GM23338 (cell line): ENCODE measurements around the gene LIN7A. TPM values are rescaled to one million over a fixed set of nuclear protein-coding genes. Genes with fewer than 3 reads are reported as not detected.

Experiments
- ATAC-seq: fragments of 200-7000 bp; cut with Tn5 transposase; 3 replicates; pipeline ENCODE4 v1.9.1; 2020
- DNase-seq: peaks from one replicate; pipeline ENCODE4 v3.0.0-alpha.2; 2015; ENCODE audit warnings: low spot score
- H2AFZ ChIP-seq: fragments of 200-600 bp; sonication (generic); 2 replicates; pipeline ENCODE4 v1.8.0; 2016; ENCODE audit warnings: antibody characterized with exemption, mild to moderate bottlenecking, moderate library complexity
- H3F3A ChIP-seq: fragments of 200-600 bp; sonication (generic); replicated peaks from 2 replicates; pipeline ENCODE4 v1.8.0; 2017; ENCODE audit warnings: antibody characterized with exemption, mixed run types, low read depth
- H3K27ac ChIP-seq: fragments of 200-600 bp; sonication (generic); 2 replicates; pipeline ENCODE4 v1.6.1; 2016; ENCODE audit warnings: low read depth
- H3K27me3 ChIP-seq: fragments of 200-600 bp; sonication (generic); 2 replicates; pipeline ENCODE4 v1.8.0; 2016; ENCODE audit warnings: mild to moderate bottlenecking, mixed run types, moderate library complexity; ENCODE audit not compliant: insufficient read depth
- H3K36me3 ChIP-seq: fragments of 200-600 bp; sonication (generic); 2 replicates; pipeline ENCODE4 v1.8.0; 2016; ENCODE audit warnings: mild to moderate bottlenecking; ENCODE audit not compliant: insufficient read depth
- H3K4me1 ChIP-seq: fragments of 200-600 bp; sonication (generic); 2 replicates; pipeline ENCODE4 v1.8.0; 2016; ENCODE audit warnings: mild to moderate bottlenecking, moderate library complexity; ENCODE audit not compliant: insufficient read depth
- H3K4me2 ChIP-seq: fragments of 200-600 bp; sonication (generic); 2 replicates; pipeline ENCODE4 v1.7.1; 2017; ENCODE audit warnings: mixed run types
- H3K4me3 ChIP-seq: fragments of 200-600 bp; sonication (generic); 2 replicates; pipeline ENCODE4 v1.6.1; 2016; ENCODE audit warnings: mixed run types
- H3K79me2 ChIP-seq: fragments of 200-600 bp; sonication (generic); replicated peaks from 2 replicates; pipeline ENCODE4 v1.8.0; 2017; ENCODE audit warnings: mild to moderate bottlenecking; ENCODE audit not compliant: insufficient read depth
- H3K9me2 ChIP-seq: fragments of 200-600 bp; sonication (generic); 2 replicates; pipeline ENCODE4 v1.8.0; 2017; ENCODE audit not compliant: insufficient read depth
- H4K20me1 ChIP-seq: fragments of 200-600 bp; sonication (generic); replicated peaks from 2 replicates; pipeline ENCODE4 v1.8.0; 2017; ENCODE audit warnings: mild to moderate bottlenecking; ENCODE audit not compliant: insufficient read depth
- H3K27ac Mint-ChIP-seq: 2 replicates; pipeline ENCODE4 v1.8.0; 2020; ENCODE audit warnings: inconsistent platforms, mild to moderate bottlenecking, moderate library complexity, mixed read lengths
- H3K27me3 Mint-ChIP-seq: 3 replicates; pipeline ENCODE4 v1.8.0; 2022; ENCODE audit warnings: low read depth, mild to moderate bottlenecking, moderate library complexity, mixed read lengths, inconsistent platforms; ENCODE audit not compliant: insufficient read depth, poor library complexity
- H3K36me3 Mint-ChIP-seq: 3 replicates; pipeline ENCODE4 v1.8.0; 2021; ENCODE audit warnings: low read depth, mild to moderate bottlenecking, inconsistent platforms, moderate library complexity, mixed read lengths
- H3K4me1 Mint-ChIP-seq: 3 replicates; pipeline ENCODE4 v1.8.0; 2020; ENCODE audit warnings: mild to moderate bottlenecking, inconsistent platforms, mixed read lengths
- H3K4me3 Mint-ChIP-seq: 3 replicates; pipeline ENCODE4 v1.8.0; 2021; ENCODE audit warnings: moderate library complexity, mild to moderate bottlenecking, inconsistent platforms, mixed read lengths
- H3K9me3 Mint-ChIP-seq: 3 replicates; pipeline ENCODE4 v1.8.0; 2020; ENCODE audit warnings: moderate library complexity, mild to moderate bottlenecking, inconsistent platforms, mixed read lengths
- CREB1 ChIP-seq: fragments of 250-450 bp; sonication (Bioruptor Pico); IDR thresholded peaks from 2 replicates; pipeline ENCODE4 v1.5.0; 2020; ENCODE audit warnings: low read depth, mild to moderate bottlenecking, moderate library complexity
- EZH2 ChIP-seq: fragments of 200-600 bp; sonication (generic); IDR thresholded peaks from one replicate; pipeline ENCODE4 v1.8.0; 2017; ENCODE audit warnings: antibody characterized with exemption, mild to moderate bottlenecking, low read depth; ENCODE audit not compliant: unreplicated experiment
- JUNB ChIP-seq: IDR thresholded peaks from one replicate; pipeline ENCODE4 v1.6.1; 2016; ENCODE audit warnings: antibody characterized with exemption; ENCODE audit not compliant: unreplicated experiment
- STAT1 ChIP-seq: IDR thresholded peaks from one replicate; pipeline ENCODE4 v1.6.1; 2016; ENCODE audit warnings: antibody characterized with exemption; ENCODE audit not compliant: unreplicated experiment
- ZNF331 ChIP-seq: fragments of 250-450 bp; sonication (Bioruptor Pico); IDR thresholded peaks from 2 replicates; pipeline ENCODE4 v1.5.0; 2020; ENCODE audit warnings: low read depth, mild to moderate bottlenecking, moderate library complexity
- polyA plus RNA-seq: library from polyadenylated mRNA; unstranded; fragments of >200 nt; fragmentation: Nextera tagmentation; extraction: Ambion mirVana; gene quantifications from 2 replicates; pipeline ENCODE4 v1.2.1, GENCODE V29; 2016
- total RNA-seq: library from RNA; depleted of rRNA; stranded (reverse); fragments of >200 nt; shearing (Covaris generic); gene quantifications from 2 replicates; pipeline ENCODE4 v1.2.3, GENCODE V29; 2014
- TF ChIP-seq, protein P1 (sequence below): IDR thresholded peaks from one replicate; pipeline ENCODE4 v1.6.1; 2018; ENCODE audit warnings: antibody characterized with exemption; ENCODE audit not compliant: unreplicated experiment
- TF ChIP-seq, protein P2 (sequence below), 2 experiments: fragments of 200-600 bp in 1 of 2; sonication (generic) in 1 of 2; conservative IDR thresholded peaks; 2 replicates each; pipeline versions ENCODE4 v1.5.1 to v1.6.1; 2016 to 2017; ENCODE audit warnings: antibody characterized with exemption in 2 of 2, low read depth in 2 of 2, mild to moderate bottlenecking in 2 of 2, moderate library complexity in 1 of 2
- TF ChIP-seq, protein P3 (sequence below): IDR thresholded peaks from 2 replicates; pipeline ENCODE4 v1.6.1; 2016; ENCODE audit warnings: antibody characterized with exemption
- TF ChIP-seq, protein P4 (sequence below): fragments of 250-450 bp; sonication (Bioruptor Pico); IDR thresholded peaks from 2 replicates; pipeline ENCODE4 v1.5.0; 2020; ENCODE audit warnings: mild to moderate bottlenecking, moderate library complexity

Gene LIN7A
- total and polyA plus RNA-seq, 2 experiments from 2014 or later = 5.7 to 6.5 TPM

DNA sequence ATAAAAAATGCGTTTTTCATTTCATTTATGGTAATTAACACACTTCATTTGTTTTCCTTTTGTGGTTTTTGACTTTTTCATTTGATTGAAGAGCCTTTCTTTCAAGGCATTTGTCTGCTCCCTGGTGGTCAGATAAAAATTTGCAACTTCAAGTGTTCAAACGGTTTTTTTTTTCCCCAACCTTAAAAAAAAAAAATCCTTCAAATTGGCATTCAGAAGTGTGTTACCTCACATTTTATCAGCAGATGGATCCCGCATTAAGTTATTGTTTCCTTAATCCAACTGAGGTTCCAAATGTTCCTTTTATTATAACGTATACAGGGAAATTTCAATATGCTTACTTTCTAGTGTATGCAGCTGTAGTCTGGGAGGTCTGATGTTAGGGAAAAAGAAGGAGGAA lies 173.9 kb downstream of the LIN7A start:
- TF ChIP-seq, protein P1, sequence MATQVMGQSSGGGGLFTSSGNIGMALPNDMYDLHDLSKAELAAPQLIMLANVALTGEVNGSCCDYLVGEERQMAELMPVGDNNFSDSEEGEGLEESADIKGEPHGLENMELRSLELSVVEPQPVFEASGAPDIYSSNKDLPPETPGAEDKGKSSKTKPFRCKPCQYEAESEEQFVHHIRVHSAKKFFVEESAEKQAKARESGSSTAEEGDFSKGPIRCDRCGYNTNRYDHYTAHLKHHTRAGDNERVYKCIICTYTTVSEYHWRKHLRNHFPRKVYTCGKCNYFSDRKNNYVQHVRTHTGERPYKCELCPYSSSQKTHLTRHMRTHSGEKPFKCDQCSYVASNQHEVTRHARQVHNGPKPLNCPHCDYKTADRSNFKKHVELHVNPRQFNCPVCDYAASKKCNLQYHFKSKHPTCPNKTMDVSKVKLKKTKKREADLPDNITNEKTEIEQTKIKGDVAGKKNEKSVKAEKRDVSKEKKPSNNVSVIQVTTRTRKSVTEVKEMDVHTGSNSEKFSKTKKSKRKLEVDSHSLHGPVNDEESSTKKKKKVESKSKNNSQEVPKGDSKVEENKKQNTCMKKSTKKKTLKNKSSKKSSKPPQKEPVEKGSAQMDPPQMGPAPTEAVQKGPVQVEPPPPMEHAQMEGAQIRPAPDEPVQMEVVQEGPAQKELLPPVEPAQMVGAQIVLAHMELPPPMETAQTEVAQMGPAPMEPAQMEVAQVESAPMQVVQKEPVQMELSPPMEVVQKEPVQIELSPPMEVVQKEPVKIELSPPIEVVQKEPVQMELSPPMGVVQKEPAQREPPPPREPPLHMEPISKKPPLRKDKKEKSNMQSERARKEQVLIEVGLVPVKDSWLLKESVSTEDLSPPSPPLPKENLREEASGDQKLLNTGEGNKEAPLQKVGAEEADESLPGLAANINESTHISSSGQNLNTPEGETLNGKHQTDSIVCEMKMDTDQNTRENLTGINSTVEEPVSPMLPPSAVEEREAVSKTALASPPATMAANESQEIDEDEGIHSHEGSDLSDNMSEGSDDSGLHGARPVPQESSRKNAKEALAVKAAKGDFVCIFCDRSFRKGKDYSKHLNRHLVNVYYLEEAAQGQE = no peak
- TF ChIP-seq, protein P2, sequence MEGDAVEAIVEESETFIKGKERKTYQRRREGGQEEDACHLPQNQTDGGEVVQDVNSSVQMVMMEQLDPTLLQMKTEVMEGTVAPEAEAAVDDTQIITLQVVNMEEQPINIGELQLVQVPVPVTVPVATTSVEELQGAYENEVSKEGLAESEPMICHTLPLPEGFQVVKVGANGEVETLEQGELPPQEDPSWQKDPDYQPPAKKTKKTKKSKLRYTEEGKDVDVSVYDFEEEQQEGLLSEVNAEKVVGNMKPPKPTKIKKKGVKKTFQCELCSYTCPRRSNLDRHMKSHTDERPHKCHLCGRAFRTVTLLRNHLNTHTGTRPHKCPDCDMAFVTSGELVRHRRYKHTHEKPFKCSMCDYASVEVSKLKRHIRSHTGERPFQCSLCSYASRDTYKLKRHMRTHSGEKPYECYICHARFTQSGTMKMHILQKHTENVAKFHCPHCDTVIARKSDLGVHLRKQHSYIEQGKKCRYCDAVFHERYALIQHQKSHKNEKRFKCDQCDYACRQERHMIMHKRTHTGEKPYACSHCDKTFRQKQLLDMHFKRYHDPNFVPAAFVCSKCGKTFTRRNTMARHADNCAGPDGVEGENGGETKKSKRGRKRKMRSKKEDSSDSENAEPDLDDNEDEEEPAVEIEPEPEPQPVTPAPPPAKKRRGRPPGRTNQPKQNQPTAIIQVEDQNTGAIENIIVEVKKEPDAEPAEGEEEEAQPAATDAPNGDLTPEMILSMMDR (conservative IDR thresholded peaks at IDR 0.05; ENCODE audit: low read depth in 2 of 2) = peak; percentile 61 to 90
- TF ChIP-seq, protein P3, sequence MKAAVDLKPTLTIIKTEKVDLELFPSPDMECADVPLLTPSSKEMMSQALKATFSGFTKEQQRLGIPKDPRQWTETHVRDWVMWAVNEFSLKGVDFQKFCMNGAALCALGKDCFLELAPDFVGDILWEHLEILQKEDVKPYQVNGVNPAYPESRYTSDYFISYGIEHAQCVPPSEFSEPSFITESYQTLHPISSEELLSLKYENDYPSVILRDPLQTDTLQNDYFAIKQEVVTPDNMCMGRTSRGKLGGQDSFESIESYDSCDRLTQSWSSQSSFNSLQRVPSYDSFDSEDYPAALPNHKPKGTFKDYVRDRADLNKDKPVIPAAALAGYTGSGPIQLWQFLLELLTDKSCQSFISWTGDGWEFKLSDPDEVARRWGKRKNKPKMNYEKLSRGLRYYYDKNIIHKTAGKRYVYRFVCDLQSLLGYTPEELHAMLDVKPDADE = no peak
- no peak for TF ChIP-seq CREB1 (CRISPR knock-in tag)
- no peak for TF ChIP-seq JUNB
- Mint-ChIP-seq H3K27ac (no peak overlapping the region), H3K9me3 (no peaks in the 10 kb centered on the region), H3K4me1 (peaks cover 43% of the 10 kb centered on the region), H3K36me3 (no peaks in the 10 kb centered on the region), H3K4me3 (no peak overlapping the region), H3K27me3 (peaks cover 2% of the 10 kb centered on the region)
- H3K36me3 ChIP-seq = no peaks in the 10 kb centered on the region
- no peak overlapping the region for H3K27ac ChIP-seq
- no peaks in the 10 kb centered on the region for H3K9me2 ChIP-seq
- H3K4me1 ChIP-seq = peaks cover 35% of the 10 kb centered on the region
- DNase-seq = peak; percentile 81
- H3K79me2 ChIP-seq = no peaks in the 10 kb centered on the region
- H4K20me1 ChIP-seq = no peaks in the 10 kb centered on the region
- no peak overlapping the region for H3K4me3 ChIP-seq
- H3K4me2 ChIP-seq = no peak overlapping the region
- no peaks in the 10 kb centered on the region for H3K27me3 ChIP-seq
- no peak overlapping the region for H2AFZ ChIP-seq
- H3F3A ChIP-seq = no peaks in the 10 kb centered on the region
- ATAC-seq = no peak

DNA sequence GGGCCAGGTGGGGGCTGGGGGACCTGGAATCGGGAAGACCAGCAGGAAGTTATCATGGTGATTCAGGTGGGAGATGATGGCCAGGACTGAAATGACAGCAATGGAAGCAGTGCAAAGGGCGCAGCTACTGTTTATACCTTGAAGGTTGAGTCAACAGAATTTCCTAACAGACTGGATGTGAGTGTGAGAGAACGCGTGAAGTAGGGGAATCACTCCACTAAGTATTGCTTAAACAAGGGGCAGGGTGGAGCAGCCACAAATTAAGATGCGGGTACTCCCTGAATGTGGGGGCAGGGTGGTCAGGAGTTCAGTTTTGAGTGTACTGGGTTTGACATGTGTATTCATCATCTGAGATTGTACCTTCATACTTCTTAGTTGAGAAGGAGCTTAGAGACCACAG lies 175.9 kb downstream of the LIN7A start:
- H3K36me3 ChIP-seq = no peaks in the 10 kb centered on the region
- no peak overlapping the region for H3K27ac Mint-ChIP-seq
- peaks cover 2% of the 10 kb centered on the region for H3K27me3 Mint-ChIP-seq
- no peaks in the 10 kb centered on the region for H3K9me3 Mint-ChIP-seq
- DNase-seq (no peak), ATAC-seq (no peak)
- no peak overlapping the region for H3K4me3 ChIP-seq
- no peaks in the 10 kb centered on the region for H4K20me1 ChIP-seq
- no peaks in the 10 kb centered on the region for H3K27me3 ChIP-seq
- H3K4me2 ChIP-seq = no peak overlapping the region
- H3K4me3 Mint-ChIP-seq = no peak overlapping the region
- H3K36me3 Mint-ChIP-seq = no peaks in the 10 kb centered on the region
- no peaks in the 10 kb centered on the region for H3F3A ChIP-seq
- no peaks in the 10 kb centered on the region for H3K9me2 ChIP-seq
- H3K79me2 ChIP-seq = no peaks in the 10 kb centered on the region
- H2AFZ ChIP-seq = no peak overlapping the region
- H3K27ac ChIP-seq = no peak overlapping the region
- H3K4me1 ChIP-seq = peaks cover 15% of the 10 kb centered on the region
- peaks cover 29% of the 10 kb centered on the region for H3K4me1 Mint-ChIP-seq
- TF ChIP-seq, protein P4, sequence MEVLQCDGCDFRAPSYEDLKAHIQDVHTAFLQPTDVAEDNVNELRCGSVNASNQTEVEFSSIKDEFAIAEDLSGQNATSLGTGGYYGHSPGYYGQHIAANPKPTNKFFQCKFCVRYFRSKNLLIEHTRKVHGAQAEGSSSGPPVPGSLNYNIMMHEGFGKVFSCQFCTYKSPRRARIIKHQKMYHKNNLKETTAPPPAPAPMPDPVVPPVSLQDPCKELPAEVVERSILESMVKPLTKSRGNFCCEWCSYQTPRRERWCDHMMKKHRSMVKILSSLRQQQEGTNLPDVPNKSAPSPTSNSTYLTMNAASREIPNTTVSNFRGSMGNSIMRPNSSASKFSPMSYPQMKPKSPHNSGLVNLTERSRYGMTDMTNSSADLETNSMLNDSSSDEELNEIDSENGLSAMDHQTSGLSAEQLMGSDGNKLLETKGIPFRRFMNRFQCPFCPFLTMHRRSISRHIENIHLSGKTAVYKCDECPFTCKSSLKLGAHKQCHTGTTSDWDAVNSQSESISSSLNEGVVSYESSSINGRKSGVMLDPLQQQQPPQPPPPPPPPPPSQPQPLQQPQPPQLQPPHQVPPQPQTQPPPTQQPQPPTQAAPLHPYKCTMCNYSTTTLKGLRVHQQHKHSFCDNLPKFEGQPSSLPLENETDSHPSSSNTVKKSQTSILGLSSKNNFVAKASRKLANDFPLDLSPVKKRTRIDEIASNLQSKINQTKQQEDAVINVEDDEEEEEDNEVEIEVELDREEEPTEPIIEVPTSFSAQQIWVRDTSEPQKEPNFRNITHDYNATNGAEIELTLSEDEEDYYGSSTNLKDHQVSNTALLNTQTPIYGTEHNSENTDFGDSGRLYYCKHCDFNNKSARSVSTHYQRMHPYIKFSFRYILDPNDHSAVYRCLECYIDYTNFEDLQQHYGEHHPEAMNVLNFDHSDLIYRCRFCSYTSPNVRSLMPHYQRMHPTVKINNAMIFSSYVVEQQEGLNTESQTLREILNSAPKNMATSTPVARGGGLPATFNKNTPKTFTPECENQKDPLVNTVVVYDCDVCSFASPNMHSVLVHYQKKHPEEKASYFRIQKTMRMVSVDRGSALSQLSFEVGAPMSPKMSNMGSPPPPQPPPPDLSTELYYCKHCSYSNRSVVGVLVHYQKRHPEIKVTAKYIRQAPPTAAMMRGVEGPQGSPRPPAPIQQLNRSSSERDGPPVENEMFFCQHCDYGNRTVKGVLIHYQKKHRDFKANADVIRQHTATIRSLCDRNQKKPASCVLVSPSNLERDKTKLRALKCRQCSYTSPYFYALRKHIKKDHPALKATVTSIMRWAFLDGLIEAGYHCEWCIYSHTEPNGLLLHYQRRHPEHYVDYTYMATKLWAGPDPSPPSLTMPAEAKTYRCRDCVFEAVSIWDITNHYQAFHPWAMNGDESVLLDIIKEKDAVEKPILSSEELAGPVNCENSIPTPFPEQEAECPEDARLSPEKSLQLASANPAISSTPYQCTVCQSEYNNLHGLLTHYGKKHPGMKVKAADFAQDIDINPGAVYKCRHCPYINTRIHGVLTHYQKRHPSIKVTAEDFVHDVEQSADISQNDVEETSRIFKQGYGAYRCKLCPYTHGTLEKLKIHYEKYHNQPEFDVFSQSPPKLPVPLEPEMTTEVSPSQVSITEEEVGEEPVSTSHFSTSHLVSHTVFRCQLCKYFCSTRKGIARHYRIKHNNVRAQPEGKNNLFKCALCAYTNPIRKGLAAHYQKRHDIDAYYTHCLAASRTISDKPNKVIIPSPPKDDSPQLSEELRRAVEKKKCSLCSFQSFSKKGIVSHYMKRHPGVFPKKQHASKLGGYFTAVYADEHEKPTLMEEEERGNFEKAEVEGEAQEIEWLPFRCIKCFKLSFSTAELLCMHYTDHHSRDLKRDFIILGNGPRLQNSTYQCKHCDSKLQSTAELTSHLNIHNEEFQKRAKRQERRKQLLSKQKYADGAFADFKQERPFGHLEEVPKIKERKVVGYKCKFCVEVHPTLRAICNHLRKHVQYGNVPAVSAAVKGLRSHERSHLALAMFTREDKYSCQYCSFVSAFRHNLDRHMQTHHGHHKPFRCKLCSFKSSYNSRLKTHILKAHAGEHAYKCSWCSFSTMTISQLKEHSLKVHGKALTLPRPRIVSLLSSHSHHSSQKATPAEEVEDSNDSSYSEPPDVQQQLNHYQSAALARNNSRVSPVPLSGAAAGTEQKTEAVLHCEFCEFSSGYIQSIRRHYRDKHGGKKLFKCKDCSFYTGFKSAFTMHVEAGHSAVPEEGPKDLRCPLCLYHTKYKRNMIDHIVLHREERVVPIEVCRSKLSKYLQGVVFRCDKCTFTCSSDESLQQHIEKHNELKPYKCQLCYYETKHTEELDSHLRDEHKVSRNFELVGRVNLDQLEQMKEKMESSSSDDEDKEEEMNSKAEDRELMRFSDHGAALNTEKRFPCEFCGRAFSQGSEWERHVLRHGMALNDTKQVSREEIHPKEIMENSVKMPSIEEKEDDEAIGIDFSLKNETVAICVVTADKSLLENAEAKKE (CRISPR knock-in tag) = no peak
- no peak for TF ChIP-seq EZH2
- TF ChIP-seq ZNF331 = no peak
- TF ChIP-seq STAT1 = no peak
